T47D (cell line): ENCODE measurements around the gene KAZALD1.

Experiments
- DNase-seq, 2 experiments: peaks; one replicate each; pipeline versions ENCODE4 v3.0.0 to v3.0.0-alpha.2; 2011 to 2012; ENCODE audit warnings: low read depth in 1 of 2, low spot score in 1 of 2
- JUND ChIP-seq: IDR thresholded peaks from 2 replicates; pipeline ENCODE4 v1.6.1; 2012; ENCODE audit warnings: low read depth
- in situ Hi-C: cut with HindIII; loops from 2 replicates; pipeline ENCODE4 v1.10.0; 2016; ENCODE audit warnings: low sequenced_read_pairs, low pct_unique_long_range_greater_than_20kb

Gene KAZALD1

DNA sequence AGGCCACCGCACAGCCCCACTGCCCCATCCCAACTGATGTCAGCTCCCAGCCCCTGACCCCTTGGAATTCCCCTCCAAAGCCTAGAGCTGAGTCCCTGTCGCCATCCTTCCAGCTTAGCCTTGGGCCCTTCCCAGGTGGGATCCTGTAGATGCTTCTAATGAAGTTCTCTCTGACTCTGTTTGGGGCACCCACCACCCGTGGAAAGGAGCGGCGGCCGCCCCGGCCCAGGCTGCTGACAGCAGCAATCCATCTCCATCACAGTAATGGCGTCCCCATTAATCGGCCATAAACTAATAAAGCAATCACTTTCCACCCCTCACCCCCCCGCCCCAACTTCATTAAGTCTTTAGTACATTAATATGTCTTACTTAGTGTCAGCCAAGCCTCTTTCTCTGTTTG, 25.6 kb downstream of the KAZALD1 start:
- in situ Hi-C loops: no loop called here
- DNase-seq: no peak
- no peak for TF ChIP-seq JUND

DNA sequence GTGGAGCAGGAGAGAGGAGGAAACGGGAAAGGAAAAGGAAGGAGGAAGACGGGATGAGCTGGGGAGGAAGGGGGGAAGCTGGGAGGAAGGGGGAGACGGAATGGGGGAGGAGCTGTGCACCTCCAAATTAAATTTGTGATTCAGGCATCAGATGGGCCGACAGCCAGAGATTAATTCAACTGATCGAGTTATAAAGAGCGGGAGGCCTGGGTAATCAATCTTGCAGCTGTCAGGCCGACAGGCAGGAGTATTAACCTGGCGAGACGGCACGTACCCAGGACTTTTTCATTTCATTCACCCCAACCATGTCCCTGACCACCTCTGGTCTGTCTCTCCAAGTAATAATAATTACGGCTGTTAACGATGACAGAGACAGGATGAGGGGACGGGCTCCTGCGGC, 26.2 kb downstream of the KAZALD1 start:
- no peak for DNase-seq
- TF ChIP-seq JUND: no peak
- in situ Hi-C loops: no loop called here

DNA sequence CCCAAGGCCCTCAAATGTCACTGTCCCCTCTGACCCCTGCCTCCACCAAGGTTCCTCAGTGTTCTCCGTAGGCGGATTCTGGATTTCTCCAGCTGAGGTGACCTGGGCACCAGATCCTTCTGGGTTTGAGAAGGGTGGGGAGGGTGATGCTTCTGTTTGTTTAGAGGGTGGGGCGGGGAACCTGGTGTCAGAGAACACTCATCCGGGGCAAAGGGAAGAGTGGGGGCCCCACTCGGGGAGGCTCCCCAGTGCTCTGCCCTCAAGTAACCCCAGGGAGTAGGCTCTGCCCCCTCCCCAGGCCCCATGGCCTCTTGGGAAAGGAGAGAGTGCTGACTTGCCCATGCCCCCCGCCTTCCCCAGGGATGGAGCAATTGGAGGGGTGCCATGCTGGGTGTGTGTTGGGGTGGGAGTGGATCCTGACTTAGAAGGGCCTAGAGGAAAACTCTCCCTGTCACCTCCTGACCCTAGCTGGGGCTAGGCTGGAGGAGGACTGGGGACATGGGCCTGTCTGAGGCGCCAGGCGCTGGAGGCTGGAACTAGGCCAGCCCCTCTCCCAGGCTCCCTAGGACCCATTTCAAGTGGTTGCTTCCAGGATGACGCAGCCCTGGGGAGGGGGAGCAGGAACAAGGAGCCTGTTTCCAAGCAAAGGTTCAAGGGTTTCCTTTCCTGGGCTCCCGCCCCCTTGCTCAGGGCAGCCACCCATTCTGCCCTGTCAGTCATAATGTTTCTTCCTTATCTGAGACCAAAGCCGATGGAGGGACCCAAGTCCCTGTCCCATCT, 27.9 kb downstream of the KAZALD1 start:
- DNase-seq: no peak
- TF ChIP-seq JUND: no peak
- in situ Hi-C loops: no loop called here

DNA sequence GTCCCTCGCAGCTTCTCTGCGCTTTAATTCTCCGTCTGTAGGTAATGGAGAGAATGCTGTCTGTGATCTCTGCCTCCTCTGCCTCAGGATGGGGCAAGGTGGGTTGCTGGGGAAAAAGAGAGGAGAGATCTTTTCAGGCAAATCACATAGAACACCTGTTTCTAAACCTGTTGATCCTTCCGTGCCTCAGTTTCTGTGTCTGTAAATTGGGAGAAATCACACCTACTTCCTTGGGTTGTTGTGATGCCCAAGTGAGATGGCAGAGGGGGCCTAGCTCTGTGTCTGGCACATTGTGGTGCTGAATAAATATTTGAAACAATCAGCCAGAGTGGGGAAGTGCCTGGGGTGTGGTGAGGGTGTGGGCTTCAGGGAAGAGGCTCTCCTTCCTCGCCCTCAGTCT, 28.8 kb downstream of the KAZALD1 start:
- in situ Hi-C loops: no loop called here
- no peak for DNase-seq
- no peak for TF ChIP-seq JUND

DNA sequence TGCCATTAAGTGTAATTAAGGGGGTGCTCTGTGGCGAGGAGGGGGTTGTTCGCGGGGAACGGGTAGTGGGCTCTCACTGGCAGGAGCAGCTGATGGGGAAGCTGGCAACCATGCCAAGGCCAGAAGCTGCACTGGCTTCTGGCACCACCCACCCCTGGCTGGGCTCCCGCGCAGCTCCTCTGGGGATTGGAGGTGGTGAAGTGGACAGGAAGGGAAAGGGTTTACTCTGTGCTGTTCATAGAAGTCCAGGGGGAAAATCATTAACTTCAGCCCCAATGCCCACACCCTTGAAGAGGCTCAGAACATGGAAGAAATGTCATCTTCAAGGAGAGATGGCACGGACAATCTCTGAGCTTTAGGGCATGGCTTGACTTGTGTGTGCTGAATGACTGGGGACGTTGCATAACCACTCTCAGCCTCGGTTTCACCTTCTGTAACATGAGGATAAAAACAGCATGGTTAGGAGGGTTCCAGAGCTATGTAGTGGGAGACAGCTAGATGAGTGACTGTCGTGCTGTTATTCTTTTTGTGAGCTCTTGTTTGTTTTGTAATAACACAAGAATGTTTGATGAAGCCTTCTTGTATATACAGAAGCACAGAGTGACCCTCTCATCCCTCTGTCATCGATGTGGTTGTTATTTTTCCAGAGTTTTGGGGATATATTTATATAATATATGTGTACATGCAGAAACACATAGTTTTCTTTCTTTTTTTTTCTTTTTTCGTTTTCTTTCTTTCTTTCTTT, 29.9 kb downstream of the KAZALD1 start:
- no peak for TF ChIP-seq JUND
- peak in 1 of 2 experiments; percentile 45 for DNase-seq
- in situ Hi-C loops: no loop called here

DNA sequence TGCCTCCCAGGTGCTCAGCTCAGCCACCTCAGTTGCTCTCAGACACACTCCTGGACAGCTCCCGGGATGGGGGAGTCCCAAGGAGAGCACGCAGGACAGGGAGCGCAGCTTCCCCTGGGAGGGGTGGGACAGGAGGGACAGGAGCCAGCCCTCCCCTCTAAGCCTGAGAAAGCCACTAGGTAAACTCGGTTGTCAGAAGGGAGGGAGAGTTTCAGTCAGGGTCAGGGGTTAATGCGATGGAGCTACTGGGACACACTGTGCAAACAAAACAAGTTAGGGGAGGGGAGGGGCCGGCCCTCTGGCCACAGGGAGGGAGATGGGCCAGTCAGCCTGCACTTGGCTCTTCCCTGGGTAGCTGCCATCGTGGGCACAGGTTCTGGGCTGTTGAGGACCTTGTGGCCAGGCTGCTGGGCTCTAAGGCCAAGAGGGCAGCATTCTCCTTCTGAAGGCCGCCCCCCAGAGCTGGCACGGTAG, 31.1 kb downstream of the KAZALD1 start:
- no peak for DNase-seq
- in situ Hi-C loops: no loop called here
- TF ChIP-seq JUND: no peak

DNA sequence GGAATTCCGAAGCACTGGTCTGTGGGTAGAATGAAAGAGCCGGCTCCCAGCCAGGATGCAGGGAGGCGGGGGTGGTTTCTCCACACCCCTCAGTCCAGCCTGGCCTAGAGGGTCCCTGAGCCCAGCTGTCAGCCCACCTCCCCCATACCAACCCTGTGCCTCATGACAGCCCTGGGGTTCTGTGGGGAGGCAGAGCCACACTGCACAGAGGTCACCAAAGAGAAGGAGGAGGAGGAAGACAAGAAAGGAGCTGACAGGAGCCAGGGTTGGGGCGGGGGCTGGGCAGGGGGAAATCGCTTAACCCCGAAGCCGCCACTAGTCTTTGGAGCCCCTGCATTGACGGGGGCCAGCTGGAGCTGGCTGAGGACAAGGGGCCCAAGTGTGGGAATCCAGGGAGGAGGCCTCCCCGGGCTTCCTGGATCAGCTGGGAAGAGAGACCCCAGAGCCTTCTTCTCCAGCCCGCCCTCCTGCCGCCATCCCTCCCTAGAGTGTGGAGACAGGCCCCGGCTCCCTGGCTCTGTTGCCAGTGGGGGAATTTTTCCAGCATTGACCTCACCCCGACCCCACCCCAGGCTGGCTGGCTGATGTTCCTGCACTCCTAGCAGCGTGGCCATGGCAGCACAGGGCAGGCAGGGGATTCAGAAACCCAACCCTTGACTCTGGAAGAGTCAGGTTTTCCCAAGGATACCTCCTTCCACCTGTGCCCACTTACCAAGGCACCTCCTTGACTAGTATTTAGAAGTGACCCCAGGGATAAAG, 32.5 kb downstream of the KAZALD1 start:
- in situ Hi-C loops: no loop called here
- no peak for TF ChIP-seq JUND
- DNase-seq: no peak

DNA sequence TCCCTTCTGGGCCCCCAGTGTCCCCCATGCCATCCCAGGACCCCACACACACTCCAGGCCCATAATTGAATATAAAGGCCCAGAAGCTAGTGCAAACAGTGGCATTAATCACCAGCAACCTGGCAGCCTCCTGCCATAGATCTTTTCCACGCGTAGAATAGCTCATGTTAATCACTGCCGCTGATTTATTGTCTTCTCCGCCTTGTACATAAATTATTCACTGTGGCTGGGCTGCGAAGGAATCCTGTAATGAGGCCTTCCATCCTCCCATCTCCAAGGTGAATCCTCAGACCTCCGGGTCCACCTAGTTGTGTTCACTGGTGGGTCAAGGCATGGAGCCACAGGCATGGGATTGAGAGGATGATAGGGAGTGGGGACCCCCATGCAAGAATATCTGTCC, 33.2 kb downstream of the KAZALD1 start:
- in situ Hi-C loops: no loop called here
- no peak for DNase-seq
- TF ChIP-seq JUND: no peak

DNA sequence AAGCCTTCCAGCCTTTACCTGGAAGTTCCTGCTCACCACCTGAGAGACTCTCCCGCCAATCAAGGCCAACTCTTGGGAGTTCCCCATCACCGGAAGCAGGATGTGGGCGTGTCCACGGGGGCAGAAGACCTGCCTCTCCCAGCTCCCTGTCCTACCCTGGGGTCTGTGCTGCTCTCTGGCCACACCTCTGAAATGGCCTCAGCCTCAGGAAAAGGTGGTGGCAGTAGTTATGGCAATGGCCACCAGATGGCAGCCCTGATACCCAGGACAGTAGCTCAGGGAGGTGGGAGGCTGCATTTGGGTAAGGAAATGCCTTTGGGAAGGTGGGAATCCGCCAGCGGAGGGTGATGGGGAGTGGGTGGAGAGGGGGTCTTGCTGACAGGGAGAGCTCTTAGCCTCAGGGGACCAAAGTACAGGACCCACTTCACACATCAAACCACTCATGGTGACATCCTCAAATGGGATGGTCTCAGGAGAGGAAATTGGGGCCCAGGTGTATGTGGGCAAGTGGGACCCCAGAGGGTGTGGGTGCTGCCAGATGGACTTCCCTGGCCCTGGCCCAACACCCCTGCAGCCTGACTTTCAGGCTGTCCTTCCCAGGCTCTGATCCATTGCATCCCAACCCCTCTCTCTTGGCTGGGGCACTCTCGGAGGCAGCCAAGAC, 33.9 kb downstream of the KAZALD1 start:
- peak; percentile 82 to 100 for DNase-seq
- no peak for TF ChIP-seq JUND
- in situ Hi-C loops: no loop called here

DNA sequence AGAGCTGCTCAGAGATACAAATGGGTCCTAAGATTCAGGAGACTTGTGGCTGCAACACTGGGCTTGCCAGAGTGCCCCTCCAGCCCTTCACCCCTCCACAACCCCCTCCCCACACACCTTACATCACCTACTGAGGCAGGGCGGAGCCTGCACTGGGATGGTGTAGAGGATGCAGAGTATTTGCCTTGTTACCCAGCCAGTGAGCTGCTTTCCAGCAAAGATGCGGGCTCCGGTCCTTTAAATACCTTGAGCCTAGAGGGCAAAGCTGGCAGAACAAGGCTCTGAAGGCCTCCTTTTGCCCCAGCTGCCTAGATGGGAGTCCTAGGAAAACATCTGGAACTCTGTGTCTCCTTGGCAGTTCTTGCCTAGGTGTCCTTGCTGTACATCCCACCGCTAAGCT, 34.6 kb downstream of the KAZALD1 start:
- no peak for TF ChIP-seq JUND
- in situ Hi-C loops: no loop called here
- no peak for DNase-seq

DNA sequence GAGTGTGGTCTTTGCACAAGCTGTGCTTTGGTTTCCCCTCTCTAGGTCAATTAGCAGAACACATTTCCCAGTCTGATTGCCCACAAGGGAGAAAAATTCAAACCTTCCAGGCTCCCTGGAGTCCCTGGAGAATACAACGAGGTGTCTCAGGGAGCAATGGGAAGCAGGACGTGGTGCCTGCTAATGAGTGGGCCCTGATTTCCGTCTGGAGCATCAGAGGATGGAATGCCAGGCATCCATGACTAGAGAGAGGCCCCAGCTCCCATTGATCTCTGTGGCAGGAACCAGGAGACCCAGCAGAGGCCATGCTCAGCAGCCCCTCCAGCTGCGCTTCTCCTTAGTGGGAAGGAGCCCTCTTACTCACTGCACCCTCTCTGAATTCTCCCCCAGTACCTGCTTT, 36.1 kb downstream of the KAZALD1 start:
- TF ChIP-seq JUND: no peak
- DNase-seq: no peak
- in situ Hi-C loops: no loop called here

DNA sequence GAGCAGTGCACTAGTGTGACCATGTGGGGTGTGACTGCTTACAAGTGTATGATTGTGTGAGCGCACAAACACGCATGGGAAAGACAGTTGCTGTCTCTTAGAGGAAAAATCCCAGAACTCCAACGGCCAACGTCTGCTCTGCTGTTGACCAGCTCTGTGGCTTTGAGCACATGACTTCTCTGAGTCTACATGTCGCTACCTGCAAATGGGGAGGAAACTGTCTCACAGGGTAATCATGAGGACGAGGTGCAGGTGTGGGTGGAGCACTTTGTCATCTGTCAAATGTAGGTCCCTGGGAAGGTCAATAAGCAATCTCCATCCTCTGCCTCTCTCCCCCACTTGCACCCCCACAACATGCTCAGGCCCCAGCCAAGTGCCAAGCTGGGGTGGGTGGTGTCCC, 38.1 kb downstream of the KAZALD1 start:
- in situ Hi-C loops: no loop called here
- DNase-seq: no peak
- no peak for TF ChIP-seq JUND
